CD14-positive monocyte (primary cell): ENCODE results near the gene RPS14. TPM values are rescaled to one million over a fixed set of nuclear protein-coding genes. Genes with fewer than 3 reads are reported as not detected.

Source experiments
- DNase-seq, 3 donors: peaks; one replicate each; pipeline ENCODE4 v3.0.0-alpha.2; 2011 to 2022
- H2AFZ ChIP-seq: 2 replicates; pipeline ENCODE4 v1.6.0; 2012; ENCODE audit warnings: mild to moderate bottlenecking, low read depth, low read length, inconsistent platforms; ENCODE audit not compliant: insufficient read depth, poor library complexity, severe bottlenecking
- H3K27ac ChIP-seq, 2 donors: 1 replicate in 1 of 2; 2 replicates in 1 of 2; pipeline ENCODE4 v1.5.1; 2012 to 2013; ENCODE audit warnings: low read length in 2 of 2, control low read depth in 1 of 2, inconsistent platforms in 1 of 2, low read depth in 1 of 2, mild to moderate bottlenecking in 1 of 2
- H3K27me3 ChIP-seq, 2 donors: one replicate each; pipeline versions ENCODE4 v1.6.0 to v1.6.1; 2011 to 2013; ENCODE audit warnings: low read length in 2 of 2; ENCODE audit not compliant: control insufficient read depth in 2 of 2, insufficient read depth in 2 of 2
- H3K36me3 ChIP-seq, 2 donors: replicated peaks in 1 of 2; 1 replicate in 1 of 2; 2 replicates in 1 of 2; pipeline versions ENCODE4 v1.5.1 to v1.6.1; 2012 to 2013; ENCODE audit warnings: low read length in 2 of 2, control low read depth in 1 of 2, inconsistent platforms in 1 of 2, mild to moderate bottlenecking in 1 of 2; ENCODE audit not compliant: insufficient read depth in 2 of 2, control insufficient read depth in 1 of 2
- H3K4me1 ChIP-seq, 2 donors: 1 replicate in 1 of 2; 2 replicates in 1 of 2; pipeline versions ENCODE4 v1.5.1 to v1.6.1; 2012 to 2013; ENCODE audit warnings: low read length in 2 of 2, control low read depth in 1 of 2, inconsistent platforms in 1 of 2, mild to moderate bottlenecking in 1 of 2, moderate library complexity in 1 of 2; ENCODE audit not compliant: insufficient read depth in 2 of 2, control insufficient read depth in 1 of 2
- H3K4me2 ChIP-seq: replicated peaks from 2 replicates; pipeline ENCODE3; 2012; ENCODE audit warnings: low read length, moderate library complexity, mild to moderate bottlenecking; ENCODE audit not compliant: poor library complexity, severe bottlenecking; ENCODE audit errors: extremely low read depth
- H3K4me3 ChIP-seq, 3 experiments: fragments of 200-600 bp in 1 of 3; sonication (generic) in 1 of 3; replicated peaks in 1 of 3; 1 replicate in 2 of 3; 2 replicates in 1 of 3; pipeline ENCODE4 v1.5.1; 2011 to 2013; ENCODE audit warnings: low read length in 3 of 3, mild to moderate bottlenecking in 3 of 3, control low read depth in 2 of 3, low read depth in 2 of 3, inconsistent platforms in 1 of 3, moderate library complexity in 1 of 3
- H3K79me2 ChIP-seq: 2 replicates; pipeline ENCODE4 v1.6.0; 2012; ENCODE audit warnings: mild to moderate bottlenecking, control low read depth, inconsistent platforms, low read length, moderate library complexity; ENCODE audit not compliant: insufficient read depth
- H3K9ac ChIP-seq: 2 replicates; pipeline ENCODE4 v1.6.0; 2017; ENCODE audit warnings: low read length, mild to moderate bottlenecking; ENCODE audit not compliant: insufficient read depth, poor library complexity, severe bottlenecking
- H3K9me3 ChIP-seq, 2 donors: replicated peaks in 1 of 2; 1 replicate in 1 of 2; 2 replicates in 1 of 2; pipeline versions ENCODE4 v1.5.1 to v1.6.1; 2012 to 2013; ENCODE audit warnings: low read length in 2 of 2, control low read depth in 1 of 2; ENCODE audit not compliant: control insufficient read depth in 1 of 2, insufficient read depth in 1 of 2
- H4K20me1 ChIP-seq: 2 replicates; pipeline ENCODE4 v1.6.0; 2012; ENCODE audit warnings: mild to moderate bottlenecking, low read length, control low read depth, moderate library complexity; ENCODE audit not compliant: insufficient read depth
- H3K27ac Mint-ChIP-seq, 7 donors: one replicate each; pipeline ENCODE4 v1.8.0; 2020; ENCODE audit warnings: mild to moderate bottlenecking in 7 of 7, mixed read lengths in 7 of 7, moderate library complexity in 6 of 7, inconsistent platforms in 2 of 7
- H3K27me3 Mint-ChIP-seq, 3 donors: one replicate each; pipeline ENCODE4 v1.8.0; 2021 to 2022; ENCODE audit warnings: low read depth in 3 of 3, mild to moderate bottlenecking in 3 of 3, mixed read lengths in 3 of 3, moderate library complexity in 3 of 3, inconsistent platforms in 1 of 3
- H3K36me3 Mint-ChIP-seq, 2 donors: one replicate each; pipeline ENCODE4 v1.8.0; 2020; ENCODE audit warnings: mixed read lengths in 2 of 2, inconsistent platforms in 1 of 2, mild to moderate bottlenecking in 1 of 2
- H3K4me1 Mint-ChIP-seq: one replicate; pipeline ENCODE4 v1.8.0; 2020; ENCODE audit warnings: mild to moderate bottlenecking, mixed read lengths
- H3K4me3 Mint-ChIP-seq, 2 donors: one replicate each; pipeline ENCODE4 v1.8.0; 2020; ENCODE audit warnings: mild to moderate bottlenecking in 2 of 2, mixed read lengths in 2 of 2, moderate library complexity in 1 of 2
- H3K9me3 Mint-ChIP-seq, 7 donors: one replicate each; pipeline ENCODE4 v1.8.0; 2020 to 2022; ENCODE audit warnings: mixed read lengths in 7 of 7, mild to moderate bottlenecking in 6 of 7, moderate library complexity in 6 of 7, inconsistent platforms in 2 of 7
- CTCF ChIP-seq: fragments of 200-600 bp; IDR thresholded peaks from one replicate; pipeline ENCODE4 v1.8.0; 2022; ENCODE audit warnings: antibody characterized with exemption, mild to moderate bottlenecking
- WGBS: methylation state at CpG from one replicate; pipeline ENCODE4 v1.1.5; 2013; ENCODE audit warnings: missing lambda C conversion rate; ENCODE audit not compliant: insufficient coverage; 5-methylcytosine and 5-hydroxymethylcytosine counted together
- intact Hi-C, 2 donors: fragments of 100-400 bp; cut with micrococcal nuclease; formaldehyde crosslinking; loops; one replicate each; pipeline versions ENCODE4 v1.15.0 to v1.15.1; 2023
- polyA plus RNA-seq, 3 donors: library from polyadenylated mRNA; depleted of rRNA in 1 of 3; unstranded in 2 of 3; stranded (reverse) in 1 of 3; fragments of 300-500 nt in 2 of 3; fragments of >200 nt in 1 of 3; fragmentation: Illumina TruSeq in 2 of 3; gene quantifications; 1 replicate in 2 of 3; 2 replicates in 1 of 3; pipeline ENCODE4 v1.2.3, GENCODE V29; 2012 to 2021

Gene RPS14
- polyA plus RNA-seq, 3 donors, result 2,768 to 4,675 (median 3,499) TPM

- Histone ChIP-seq H3K36me3 (peaks cover 78 to 88% of the 10 kb centered on the region in 2 donors), H3K4me1 (no peaks in the 10 kb centered on the region), H3K4me3 (no peak overlapping the region), H3K27ac (peak overlapping the region; percentile 50 to 52), H4K20me1 (peaks cover 100% of the 10 kb centered on the region), H3K27me3 (no peaks in the 10 kb centered on the region), H3K9ac (no peak overlapping the region), H3K79me2 (peaks cover 16% of the 10 kb centered on the region), H3K9me3 (no peaks in the 10 kb centered on the region), H2AFZ (no peak overlapping the region), H3K4me2 (no peak overlapping the region)
- H3K27ac Mint-ChIP-seq, result peak overlapping the region; percentile 73 to 90 (median 84)
- H3K36me3 Mint-ChIP-seq, result peaks cover 74 to 96% of the 10 kb centered on the region in 2 donors
- H3K9me3 Mint-ChIP-seq, result no peaks in the 10 kb centered on the region
- intact Hi-C loops, result loop anchor here in 1 of 2 donors (5.0 kb wide), 1 partner anchor 42 kb away; no protein-coding TSS in a partner anchor
- 71% methylated on average over 9 of the region's 12 CpGs for WGBS
- peaks cover 0 to 3% (median 2%) of the 10 kb centered on the region in 3 donors for H3K27me3 Mint-ChIP-seq
- no peak for TF ChIP-seq CTCF
- DNase-seq, result peak in 1 of 3 donors; percentile 10
- H3K4me1 Mint-ChIP-seq, result peaks cover 8% of the 10 kb centered on the region
- H3K4me3 Mint-ChIP-seq, result no peak overlapping the region
These were observed 49.0 kb downstream of the RPS14 start for GRCh38 chr5:150400316-150401075.

- peak overlapping the region; percentile 50 to 52 for H3K27ac ChIP-seq
- H3K4me3 Mint-ChIP-seq, result no peak overlapping the region
- intact Hi-C loops, result loop anchor here (5.0 kb wide), 2 partner anchors 38 to 43 kb away; no protein-coding TSS in a partner anchor
- H3K4me3 ChIP-seq, result no peak overlapping the region
- peaks cover 72 to 96% of the 10 kb centered on the region in 2 donors for H3K36me3 Mint-ChIP-seq
- peaks cover 100% of the 10 kb centered on the region for H4K20me1 ChIP-seq
- H3K79me2 ChIP-seq, result peaks cover 8% of the 10 kb centered on the region
- no peak overlapping the region for H3K9ac ChIP-seq
- H3K27me3 ChIP-seq, result no peaks in the 10 kb centered on the region
- no CpG with 5 or more reads among the region's 11 CpGs for WGBS
- peaks cover 76 to 88% of the 10 kb centered on the region in 2 donors for H3K36me3 ChIP-seq
- no peak overlapping the region for H3K4me2 ChIP-seq
- peak overlapping the region; percentile 62 to 85 (median 74) for H3K27ac Mint-ChIP-seq
- no peak for TF ChIP-seq CTCF
- DNase-seq, result no peak
- H3K4me1 ChIP-seq, result no peaks in the 10 kb centered on the region
- peaks cover 6% of the 10 kb centered on the region for H3K4me1 Mint-ChIP-seq
- H3K9me3 Mint-ChIP-seq, result no peaks in the 10 kb centered on the region
- no peak overlapping the region for H2AFZ ChIP-seq
- peaks cover 0 to 2% (median 1%) of the 10 kb centered on the region in 3 donors for H3K27me3 Mint-ChIP-seq
- no peaks in the 10 kb centered on the region for H3K9me3 ChIP-seq
These were observed 49.9 kb downstream of the RPS14 start for GRCh38 chr5:150399524-150400211.
